Fibroblast of the aortic adventitia (primary cell): ENCODE results near the gene ARHGAP4. TPM values are rescaled to one million over a fixed set of nuclear protein-coding genes. Genes with fewer than 3 reads are reported as not detected.

Source experiments
- DNase-seq: peaks from one replicate; pipeline ENCODE4 v3.0.0-alpha.2; 2010; ENCODE audit warnings: low read depth
- H3K4me3 ChIP-seq: 2 replicates; pipeline ENCODE4 v1.5.1; 2011; ENCODE audit warnings: low read depth, mild to moderate bottlenecking, control low read depth, low read length, moderate library complexity
- total RNA-seq: library from RNA; depleted of rRNA; stranded (reverse); fragments of >200 nt; gene quantifications from 2 replicates; pipeline ENCODE4 v1.2.3, GENCODE V29; 2012; ENCODE audit warnings: low replicate concordance
- TF ChIP-seq, protein P1 (sequence below): IDR thresholded peaks from 2 replicates; pipeline ENCODE4 v1.5.1; 2011; ENCODE audit warnings: mild to moderate bottlenecking, low read length, control low read depth, inconsistent platforms; ENCODE audit not compliant: insufficient read depth

The ARHGAP4 gene
- total RNA-seq, 1 donor, result 0.27 TPM

DNA sequence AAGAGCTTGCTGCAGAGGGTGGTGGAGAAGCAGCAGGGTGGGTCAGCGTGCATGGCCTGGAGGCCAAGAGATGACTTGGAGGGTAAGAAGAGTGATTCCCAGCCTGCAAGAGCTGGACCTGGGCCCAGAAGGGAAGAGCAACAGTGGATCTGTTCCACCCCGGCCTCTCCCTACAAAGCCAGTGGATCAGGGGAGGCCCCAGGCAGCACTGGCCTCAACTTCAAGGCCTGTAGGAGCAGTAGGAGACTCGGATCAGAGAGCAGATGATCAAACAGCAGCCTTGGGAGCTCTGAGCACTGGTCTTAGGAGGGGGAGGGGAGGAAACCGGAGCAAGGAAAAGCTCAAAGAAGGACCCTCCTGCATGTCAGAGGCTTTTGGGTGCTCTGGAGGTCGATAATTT lies 47.7 kb downstream of the ARHGAP4 start:
- no peak overlapping the region for H3K4me3 ChIP-seq
- DNase-seq, result no peak
- TF ChIP-seq, protein P1, sequence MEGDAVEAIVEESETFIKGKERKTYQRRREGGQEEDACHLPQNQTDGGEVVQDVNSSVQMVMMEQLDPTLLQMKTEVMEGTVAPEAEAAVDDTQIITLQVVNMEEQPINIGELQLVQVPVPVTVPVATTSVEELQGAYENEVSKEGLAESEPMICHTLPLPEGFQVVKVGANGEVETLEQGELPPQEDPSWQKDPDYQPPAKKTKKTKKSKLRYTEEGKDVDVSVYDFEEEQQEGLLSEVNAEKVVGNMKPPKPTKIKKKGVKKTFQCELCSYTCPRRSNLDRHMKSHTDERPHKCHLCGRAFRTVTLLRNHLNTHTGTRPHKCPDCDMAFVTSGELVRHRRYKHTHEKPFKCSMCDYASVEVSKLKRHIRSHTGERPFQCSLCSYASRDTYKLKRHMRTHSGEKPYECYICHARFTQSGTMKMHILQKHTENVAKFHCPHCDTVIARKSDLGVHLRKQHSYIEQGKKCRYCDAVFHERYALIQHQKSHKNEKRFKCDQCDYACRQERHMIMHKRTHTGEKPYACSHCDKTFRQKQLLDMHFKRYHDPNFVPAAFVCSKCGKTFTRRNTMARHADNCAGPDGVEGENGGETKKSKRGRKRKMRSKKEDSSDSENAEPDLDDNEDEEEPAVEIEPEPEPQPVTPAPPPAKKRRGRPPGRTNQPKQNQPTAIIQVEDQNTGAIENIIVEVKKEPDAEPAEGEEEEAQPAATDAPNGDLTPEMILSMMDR, result no peak

DNA sequence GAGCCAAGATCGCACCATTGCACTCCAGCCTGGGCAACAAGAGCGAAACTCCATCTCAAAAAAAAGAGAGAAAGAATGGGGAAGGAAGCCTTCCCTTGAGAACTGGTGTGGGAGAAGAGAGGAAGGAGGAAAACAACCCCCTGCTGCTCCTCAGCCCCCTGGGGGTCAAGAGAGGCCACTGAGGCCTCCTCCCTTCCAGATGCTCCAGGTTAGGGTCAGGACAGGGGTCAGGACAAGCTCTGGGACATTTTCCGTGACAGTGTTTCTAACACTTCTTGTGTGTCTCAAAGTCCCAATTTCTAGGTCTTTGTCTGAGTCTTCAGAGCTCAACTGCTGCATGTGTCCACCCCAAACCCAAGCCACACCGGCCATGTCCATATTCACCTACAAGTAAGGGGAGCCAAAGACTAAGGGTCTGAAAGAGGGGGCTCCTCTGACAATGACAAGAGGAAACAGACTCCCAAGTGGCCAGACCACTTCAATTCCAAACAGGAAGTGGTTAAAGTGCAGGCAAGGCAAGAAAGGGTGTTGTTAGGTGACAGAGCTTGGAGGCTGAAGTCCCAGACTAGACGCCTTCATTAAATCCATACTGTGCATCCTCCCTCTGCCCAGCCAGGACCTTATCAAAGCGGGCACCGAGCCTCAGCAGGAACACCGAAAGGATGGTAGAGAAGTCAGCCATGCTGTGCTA lies 48.3 kb downstream of the ARHGAP4 start:
- TF ChIP-seq, protein P1, result no peak
- DNase-seq, result no peak
- H3K4me3 ChIP-seq, result no peak overlapping the region

DNA sequence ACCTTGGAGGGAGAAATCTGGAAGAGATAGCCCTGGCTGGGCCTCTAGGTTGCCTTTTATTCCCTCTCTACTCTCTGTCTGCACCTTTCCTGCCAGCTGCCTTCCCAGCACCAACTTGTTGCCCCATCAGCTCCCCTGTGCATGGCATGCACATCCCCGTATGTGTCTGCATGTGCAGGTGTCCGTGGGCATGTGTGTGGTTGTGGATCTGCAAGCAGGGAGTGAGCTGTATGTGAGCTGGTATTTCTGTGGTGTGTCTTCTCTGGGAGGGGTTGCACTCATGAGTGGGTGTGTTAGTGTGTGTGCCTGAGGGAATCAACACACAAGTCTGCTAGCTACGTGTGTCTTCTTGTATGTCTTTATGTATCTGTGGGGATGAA lies 50.0 kb downstream of the ARHGAP4 start:
- TF ChIP-seq, protein P1, result no peak
- DNase-seq, result no peak
- H3K4me3 ChIP-seq, result no peak overlapping the region

DNA sequence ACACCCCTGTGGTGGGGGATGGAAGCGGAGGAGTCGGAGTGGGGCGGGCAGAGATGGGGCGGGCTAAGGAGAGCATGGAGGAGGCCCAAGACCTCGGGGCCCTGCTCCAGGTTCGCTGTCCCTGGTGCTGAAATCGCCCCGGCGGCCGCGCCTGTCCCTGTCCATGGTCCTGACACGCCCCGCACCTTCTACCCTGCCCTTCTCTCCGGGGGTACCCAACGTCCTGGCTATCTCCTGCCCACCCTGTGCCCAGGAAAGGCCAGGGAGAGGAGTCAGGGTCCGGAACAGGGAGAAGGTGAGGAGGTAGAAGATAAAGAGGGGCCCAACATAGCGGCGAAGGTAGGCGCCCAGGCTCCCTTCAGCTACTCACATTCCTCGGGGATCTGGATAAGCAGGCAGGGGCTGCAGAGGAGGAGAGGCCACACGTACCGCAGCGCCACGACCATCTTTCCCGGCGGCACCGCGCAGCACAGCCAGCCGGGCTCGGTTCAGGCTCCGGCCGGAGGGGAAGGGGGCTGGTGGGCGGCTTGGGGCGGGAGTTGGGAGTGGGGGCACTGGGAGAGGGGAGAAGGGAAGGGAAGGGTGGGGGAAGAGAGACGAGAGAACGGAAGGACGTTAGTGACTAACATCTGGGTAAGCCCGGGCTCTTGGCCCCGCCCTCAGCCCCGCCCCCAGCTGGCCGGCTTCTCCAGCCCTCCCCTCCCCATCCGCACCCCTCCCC lies 50.5 kb downstream of the ARHGAP4 start:
- no peak overlapping the region for H3K4me3 ChIP-seq
- TF ChIP-seq, protein P1, result no peak
- DNase-seq, result peak; percentile 16

DNA sequence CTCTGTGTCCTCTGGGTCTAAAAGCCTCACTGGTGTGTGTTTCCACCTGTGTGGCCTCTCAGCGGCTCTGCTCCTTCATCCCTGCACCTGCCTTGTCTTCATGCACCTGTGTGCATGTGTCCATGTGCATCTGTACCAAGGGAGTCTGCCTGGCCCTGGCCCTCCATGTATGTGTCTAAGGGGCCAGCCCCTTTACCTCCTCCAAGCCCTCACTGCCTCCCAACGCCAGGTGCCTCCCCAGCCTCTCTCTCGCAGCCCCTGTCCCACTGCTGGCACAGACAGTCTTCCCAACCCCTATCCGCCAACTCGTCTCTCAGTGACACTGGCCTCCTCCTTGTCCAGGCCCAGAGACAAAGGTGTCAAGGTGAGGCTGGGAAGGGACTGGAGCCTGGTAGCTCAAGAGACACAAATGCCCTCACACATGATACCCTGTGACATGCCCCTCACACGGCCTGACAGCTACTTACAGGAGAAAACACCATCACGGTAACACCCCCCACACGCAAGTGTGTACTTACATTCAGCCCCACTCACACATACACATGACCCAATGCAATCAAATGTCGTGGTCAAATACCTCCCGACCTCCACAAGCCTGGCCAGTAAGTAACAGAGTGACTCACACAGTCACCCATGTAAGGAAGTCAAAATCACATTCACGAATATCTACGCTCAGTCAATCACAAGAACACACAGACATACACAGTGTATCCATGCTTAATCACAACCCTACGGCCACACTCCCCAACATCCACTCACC lies 51.5 kb downstream of the ARHGAP4 start:
- DNase-seq, result no peak
- TF ChIP-seq, protein P1, result no peak
- H3K4me3 ChIP-seq, result no peak overlapping the region

DNA sequence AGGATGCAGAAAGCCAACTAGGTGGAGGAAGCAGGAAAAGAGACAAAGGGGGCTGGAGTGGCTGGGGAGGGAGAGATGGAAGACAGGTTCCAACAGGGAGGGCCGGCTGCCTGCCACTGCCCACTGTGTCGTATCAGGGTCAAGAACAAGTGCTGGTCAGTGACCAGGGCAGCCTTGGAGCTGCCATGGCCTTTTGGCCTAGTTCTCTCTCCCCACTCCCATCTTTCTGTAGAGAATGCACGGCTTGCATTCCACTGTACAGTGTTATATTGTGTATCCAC lies 52.0 kb downstream of the ARHGAP4 start:
- TF ChIP-seq, protein P1, result no peak
- H3K4me3 ChIP-seq, result no peak overlapping the region
- DNase-seq, result no peak
